SU-DHL-6 (cell line): Measurements from ENCODE around the gene SMARCAL1.

Experiments used
- EZH2phosphoT487 ChIP-seq: fragments of 200-600 bp; sonication (generic), shearing (Covaris generic); conservative IDR thresholded peaks from 2 replicates; pipeline ENCODE4 v1.6.1; 2018; ENCODE audit warnings: mild to moderate bottlenecking, antibody characterized with exemption, low read length, moderate library complexity, mixed read lengths
- TF ChIP-seq, protein P1 (sequence below): fragments of 200-600 bp; sonication (generic); IDR thresholded peaks from one replicate; pipeline ENCODE4 v1.5.1; 2017; ENCODE audit warnings: antibody characterized with exemption, mild to moderate bottlenecking, low read length, moderate library complexity; ENCODE audit not compliant: insufficient read depth, poor library complexity, severe bottlenecking

DNA sequence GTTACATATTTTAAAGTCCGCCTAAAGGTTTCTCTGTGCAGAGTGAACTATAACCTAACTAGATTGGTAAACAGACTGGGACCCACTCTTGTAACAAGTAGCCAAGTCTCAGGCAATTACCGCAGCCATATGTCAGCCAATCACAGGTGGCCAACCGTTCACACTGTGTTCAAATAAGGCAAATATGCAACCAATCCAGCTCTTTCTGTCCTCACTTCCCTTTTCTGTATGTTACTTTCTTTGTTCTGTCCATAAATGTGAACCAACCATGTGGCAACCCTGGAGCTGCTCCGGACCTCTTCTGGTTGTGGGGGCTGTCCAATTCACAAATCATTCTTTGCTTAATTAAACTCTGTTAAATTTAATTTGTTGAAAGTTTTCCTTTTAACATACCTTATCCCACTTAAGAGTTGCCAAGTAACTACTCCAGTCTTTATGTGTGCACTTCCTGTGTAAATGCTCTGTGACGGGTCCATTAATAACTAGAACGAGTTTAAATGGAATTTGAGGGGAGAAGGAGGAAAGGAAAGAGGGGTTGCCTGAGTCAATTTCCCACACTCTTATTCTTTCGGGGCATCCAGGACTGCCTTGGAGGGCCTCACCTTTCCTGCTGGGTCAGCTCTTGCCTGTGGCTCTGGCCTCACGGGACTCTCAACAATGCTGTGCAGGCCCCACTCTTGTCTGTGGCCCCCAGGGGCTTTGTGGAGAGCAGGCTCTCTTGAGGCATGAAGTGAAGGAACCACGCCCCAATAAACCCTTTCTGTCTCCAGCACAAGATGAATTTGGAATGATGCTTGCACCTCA, 79.7 kb downstream of the SMARCAL1 start:
- TF ChIP-seq, protein P1, sequence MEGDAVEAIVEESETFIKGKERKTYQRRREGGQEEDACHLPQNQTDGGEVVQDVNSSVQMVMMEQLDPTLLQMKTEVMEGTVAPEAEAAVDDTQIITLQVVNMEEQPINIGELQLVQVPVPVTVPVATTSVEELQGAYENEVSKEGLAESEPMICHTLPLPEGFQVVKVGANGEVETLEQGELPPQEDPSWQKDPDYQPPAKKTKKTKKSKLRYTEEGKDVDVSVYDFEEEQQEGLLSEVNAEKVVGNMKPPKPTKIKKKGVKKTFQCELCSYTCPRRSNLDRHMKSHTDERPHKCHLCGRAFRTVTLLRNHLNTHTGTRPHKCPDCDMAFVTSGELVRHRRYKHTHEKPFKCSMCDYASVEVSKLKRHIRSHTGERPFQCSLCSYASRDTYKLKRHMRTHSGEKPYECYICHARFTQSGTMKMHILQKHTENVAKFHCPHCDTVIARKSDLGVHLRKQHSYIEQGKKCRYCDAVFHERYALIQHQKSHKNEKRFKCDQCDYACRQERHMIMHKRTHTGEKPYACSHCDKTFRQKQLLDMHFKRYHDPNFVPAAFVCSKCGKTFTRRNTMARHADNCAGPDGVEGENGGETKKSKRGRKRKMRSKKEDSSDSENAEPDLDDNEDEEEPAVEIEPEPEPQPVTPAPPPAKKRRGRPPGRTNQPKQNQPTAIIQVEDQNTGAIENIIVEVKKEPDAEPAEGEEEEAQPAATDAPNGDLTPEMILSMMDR = no peak
- no peak for TF ChIP-seq EZH2phosphoT487
